K562 (cell line): ENCODE results near the gene KIF25. TPM values are rescaled to one million over a fixed set of nuclear protein-coding genes. Genes with fewer than 3 reads are reported as not detected.

Experiments used
- ATAC-seq: fragments of 200-7000 bp; cut with Tn5 transposase; 3 replicates; pipeline ENCODE4 v1.9.1; 2020; ENCODE audit warnings: moderate library complexity
- BruUV-seq: library from RNA; stranded (reverse); fragments of 400-500 nt; replicated peaks from 2 replicates; lab custom pipeline; 2021; lab: Mats Ljungman, UMichigan
- CTCF ChIA-PET: fragments of 300-600 bp; formaldehyde crosslinking; extraction: SDS; loops from one replicate; lab custom pipeline; 2021; ENCODE audit warnings: low intra/inter-chr PET ratio; lab: Yijun Ruan, JAX
- POLR2A ChIA-PET: fragments of 300-600, 350-650 bp; sonication (Branson Sonifier 250); formaldehyde crosslinking; extraction: SDS; loops from one replicate; lab custom pipeline; 2021; ENCODE audit warnings: antibody characterized with exemption, inconsistent platforms; lab: Yijun Ruan, JAX
- DNase-seq, 4 experiments: peaks; one replicate each; pipeline versions ENCODE4 v3.0.0 to v3.0.0-alpha.2; 2011 to 2018; ENCODE audit warnings: low spot score in 3 of 4, mixed read lengths in 3 of 4; ENCODE audit errors: extremely low read depth in 1 of 4
- FAIRE-seq: peaks from 2 replicates; lab custom pipeline; 2011; peaks lifted over from hg19 to GRCh38; lab: Jason Lieb, UNC
- H2AFZ ChIP-seq: 2 replicates; pipeline ENCODE4 v1.6.0; 2011; ENCODE audit warnings: low read depth, low read length, control low read depth, inconsistent platforms
- H3K27ac ChIP-seq: fragments of 200-600 bp; 3 replicates; pipeline ENCODE4 v1.8.0; 2011; ENCODE audit warnings: low read depth, mild to moderate bottlenecking, control low read depth, inconsistent platforms, low read length, moderate library complexity, mixed read lengths; ENCODE audit errors: extremely low read depth
- H3K27me3 ChIP-seq, 2 experiments: fragments of 300-600 bp in 1 of 2; 2 replicates in 1 of 2; 3 replicates in 1 of 2; pipeline versions ENCODE4 v1.6.0 to v1.8.0; 2011; ENCODE audit warnings: inconsistent platforms in 2 of 2, low read length in 2 of 2, mild to moderate bottlenecking in 1 of 2, mixed read lengths in 1 of 2, moderate library complexity in 1 of 2; ENCODE audit not compliant: control insufficient read depth in 2 of 2, insufficient read depth in 2 of 2
- H3K36me3 ChIP-seq: fragments of 300-600 bp; 3 replicates; pipeline ENCODE4 v1.8.0; 2011; ENCODE audit warnings: mild to moderate bottlenecking, low read length, inconsistent platforms; ENCODE audit not compliant: control insufficient read depth, insufficient read depth
- H3K4me1 ChIP-seq, 2 experiments: fragments of 200-600 bp in 1 of 2; replicated peaks in 1 of 2; 2 replicates in 1 of 2; 3 replicates in 1 of 2; pipeline versions ENCODE4 v1.5.1 to v1.8.0; 2011; ENCODE audit warnings: inconsistent platforms in 2 of 2, low read length in 2 of 2, mild to moderate bottlenecking in 1 of 2, mixed read lengths in 1 of 2, moderate library complexity in 1 of 2; ENCODE audit not compliant: control insufficient read depth in 2 of 2, insufficient read depth in 2 of 2
- H3K4me2 ChIP-seq: 2 replicates; pipeline ENCODE4 v1.6.1; 2011; ENCODE audit warnings: low read length, control low read depth, inconsistent platforms, mixed read lengths; ENCODE audit not compliant: insufficient read depth
- H3K4me3 ChIP-seq: fragments of 200-600 bp; sonication (generic), shearing (Covaris generic); 2 replicates; pipeline ENCODE4 v1.5.1; 2016; ENCODE audit warnings: control low read depth, inconsistent platforms
- H3K79me2 ChIP-seq: fragments of 200-600 bp; 3 replicates; pipeline ENCODE4 v1.8.0; 2011; ENCODE audit warnings: low read length, inconsistent platforms; ENCODE audit not compliant: control insufficient read depth, insufficient read depth
- H3K9ac ChIP-seq, 2 experiments: 2 replicates each; pipeline versions ENCODE4 v1.6.0 to v1.6.1; 2011; ENCODE audit warnings: low read depth in 2 of 2, low read length in 2 of 2, control low read depth in 1 of 2, inconsistent platforms in 1 of 2, mild to moderate bottlenecking in 1 of 2, mixed read lengths in 1 of 2; ENCODE audit not compliant: insufficient read depth in 1 of 2
- H3K9me1 ChIP-seq: one replicate; pipeline ENCODE4 v1.6.0; 2011; ENCODE audit warnings: inconsistent platforms, mild to moderate bottlenecking, low read length, moderate library complexity; ENCODE audit not compliant: control insufficient read depth, insufficient read depth
- H3K9me3 ChIP-seq: replicated peaks from 2 replicates; pipeline ENCODE4 v1.5.1; 2011; ENCODE audit warnings: low read depth, low read length, inconsistent platforms; ENCODE audit not compliant: control insufficient read depth, insufficient read depth
- H4K20me1 ChIP-seq: replicated peaks from 2 replicates; pipeline ENCODE4 v1.6.1; 2011; ENCODE audit warnings: low read length, inconsistent platforms, mixed read lengths; ENCODE audit not compliant: control insufficient read depth, insufficient read depth
- ATF7 ChIP-seq: fragments of 450-650 bp; IDR thresholded peaks from 2 replicates; pipeline ENCODE4 v1.7.1; 2014; ENCODE audit warnings: mild to moderate bottlenecking, moderate library complexity
- CBX8 ChIP-seq: fragments of 200-600 bp; sonication (generic); IDR thresholded peaks from 2 replicates; pipeline ENCODE4 v1.6.1; 2012; ENCODE audit warnings: borderline replicate concordance, mixed run types, low read depth, mild to moderate bottlenecking, moderate library complexity, mixed read lengths, low read length, control low read depth, inconsistent platforms; ENCODE audit not compliant: poor library complexity, severe bottlenecking; ENCODE audit errors: extremely low read depth
- CHD2 ChIP-seq: IDR thresholded peaks from 2 replicates; pipeline ENCODE4 v1.6.1; 2011; ENCODE audit warnings: low read depth, low read length
- POLR3A ChIP-seq: IDR thresholded peaks from 2 replicates; pipeline ENCODE4 v1.6.1; 2011; ENCODE audit warnings: borderline replicate concordance, mild to moderate bottlenecking, moderate library complexity; ENCODE audit not compliant: insufficient read length, insufficient read depth; ENCODE audit errors: extremely low read depth
- TCF7L2 ChIP-seq: fragments of 150-350 bp; IDR thresholded peaks from 2 replicates; pipeline ENCODE4 v1.6.1; 2016; ENCODE audit warnings: low read depth, mild to moderate bottlenecking, low read length, moderate library complexity
- TGIF2 ChIP-seq: sonication (generic); formaldehyde crosslinking; IDR thresholded peaks from 2 replicates; pipeline ENCODE4 v1.8.1; 2022; ENCODE audit warnings: mild to moderate bottlenecking, missing genetic modification reagents, moderate library complexity
- U2AF1 ChIP-seq: fragments of 200-400 bp; formaldehyde crosslinking; optimal IDR thresholded peaks from 2 replicates; pipeline ENCODE3; 2017; ENCODE audit warnings: mild to moderate bottlenecking, low read depth, low read length, moderate library complexity
- ZNF146 ChIP-seq: IDR thresholded peaks from one replicate; pipeline ENCODE4 v1.6.1; 2018; ENCODE audit warnings: missing compliant biosample characterization; ENCODE audit not compliant: unreplicated experiment
- ZNF311 ChIP-seq: fragments of 250-450 bp; sonication (Bioruptor Pico); IDR thresholded peaks from 2 replicates; pipeline ENCODE4 v1.4.0; 2020; ENCODE audit warnings: mild to moderate bottlenecking, moderate library complexity
- WGBS: fragments of 100-300 bp; shearing (Covaris generic); methylation state at CpG from one replicate; pipeline ENCODE4 v1.1.6; 2016; ENCODE audit warnings: low coverage, mixed read lengths; ENCODE audit not compliant: insufficient coverage; ENCODE audit errors: missing lambda C conversion rate; 5-methylcytosine and 5-hydroxymethylcytosine counted together
- in situ Hi-C: fragments of 300-500 bp; cut with MboI; formaldehyde crosslinking; loops from 4 replicates; pipeline ENCODE4 v1.15.0; 2018; ENCODE audit warnings: inconsistent platforms, mixed read lengths
- intact Hi-C: fragments of 100-400 bp; cut with micrococcal nuclease; formaldehyde crosslinking; loops from 2 replicates; pipeline ENCODE4 v1.14.2; 2022
- polyA plus RNA-seq, 8 experiments: library from polyadenylated mRNA; depleted of rRNA in 4 of 8; stranded (reverse) in 5 of 8; unstranded in 3 of 8; fragments of >200 nt; fragmentation: Nextera tagmentation in 2 of 8; fragmentation: Illumina TruSeq in 1 of 8; extraction: Ambion mirVana in 2 of 8; extraction: Trizol in 1 of 8; gene quantifications; 2 replicates each; pipeline versions ENCODE4 v1.2.1 to v1.2.3, GENCODE V29; 2011 to 2014; ENCODE audit warnings: inconsistent platforms in 1 of 8, missing spikeins in 1 of 8
- total RNA-seq, 7 experiments: library from RNA; depleted of rRNA in 6 of 7; stranded (reverse); fragments of >200 nt in 6 of 7; fragmentation: Illumina TruSeq in 2 of 7; extraction: Trizol in 2 of 7; gene quantifications; 2 replicates each; pipeline versions ENCODE4 v1.2.1 to v1.2.3, GENCODE V29; 2011 to 2021; ENCODE audit warnings: low replicate concordance in 1 of 7
- TF ChIP-seq, protein P1 (sequence below): IDR thresholded peaks from 2 replicates; pipeline ENCODE4 v1.6.1; 2011; ENCODE audit not compliant: insufficient read length; ENCODE audit errors: extremely low read depth
- TF ChIP-seq, protein P2 (sequence below): fragments of 250-450 bp; sonication (Bioruptor Pico); IDR thresholded peaks from 2 replicates; pipeline ENCODE4 v1.9.0; 2021; ENCODE audit warnings: mild to moderate bottlenecking, inconsistent platforms
- TF ChIP-seq, protein P3 (sequence below): sonication (generic); formaldehyde crosslinking; IDR thresholded peaks from 2 replicates; pipeline ENCODE4 v1.8.0; 2022; ENCODE audit warnings: mild to moderate bottlenecking, missing genetic modification reagents, borderline replicate concordance
- TF ChIP-seq, protein P4 (sequence below): fragments of 450-650 bp; formaldehyde crosslinking; conservative IDR thresholded peaks from 2 replicates; pipeline ENCODE4 v1.4.0; 2022; ENCODE audit warnings: mild to moderate bottlenecking, missing genetic modification characterization

KIF25 gene
- total and polyA plus RNA-seq, 9 of the 15 experiments (the other 6 are each of a cell fraction or from before 2014, with no cell fraction given), result 0.04 to 0.49 (median 0.23) TPM; not detected in 5

DNA sequence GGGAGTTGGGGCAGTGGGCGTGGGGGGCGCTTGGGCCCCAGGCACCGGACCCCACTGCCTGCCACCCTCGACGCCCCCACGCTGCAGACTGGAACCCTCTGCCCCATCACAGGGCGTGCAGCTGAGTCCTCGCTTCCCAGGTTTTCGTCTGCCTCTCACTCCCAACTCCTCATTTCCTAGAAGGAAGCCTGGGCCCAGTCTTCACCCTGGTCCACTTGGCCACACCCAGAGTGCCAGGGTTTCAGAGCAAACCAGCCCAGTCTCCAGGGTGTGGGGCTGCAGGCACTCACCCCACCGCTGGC, 51.2 kb downstream of the KIF25 start:
- no peak overlapping the region for H2AFZ ChIP-seq
- H3K9me3 ChIP-seq, result no peaks in the 10 kb centered on the region
- no peak overlapping the region for H3K27ac ChIP-seq
- no peaks in the 10 kb centered on the region for H3K36me3 ChIP-seq
- POLR2A ChIA-PET, result no interaction called here
- DNase-seq (no peak), ATAC-seq (no peak)
- no TSS peak for BruUV-seq
- H3K4me1 ChIP-seq, result peaks cover 0 to 31% of the 10 kb centered on the region in 2 experiments; a peak in 1 of 5 replicates
- WGBS, result 3% methylated on average over 7 of the region's 10 CpGs
- H3K9ac ChIP-seq, result no peak overlapping the region
- CTCF ChIA-PET, result interaction anchor here (0.6 kb wide), 1 partner anchor 28 kb away, joined by 3 read pairs; no protein-coding TSS in a partner anchor
- H4K20me1 ChIP-seq, result peaks cover 16% of the 10 kb centered on the region; the same call in 1 of the 2 replicates
- peaks cover 41 to 93% of the 10 kb centered on the region in 2 experiments; a peak in 4 of 5 replicates for H3K27me3 ChIP-seq
- intact Hi-C loops, result no loop called here
- TF ChIP-seq ATF7 (no peak), ZNF311 (CRISPR knock-in tag) (no peak), POLR3A (no peak), CHD2 (no peak), TCF7L2 (no peak), TGIF2 (CRISPR knock-in tag) (no peak), CBX8 (no peak), U2AF1 (no peak), ZNF146 (CRISPR knock-in tag) (no peak)
- TF ChIP-seq, protein P1, sequence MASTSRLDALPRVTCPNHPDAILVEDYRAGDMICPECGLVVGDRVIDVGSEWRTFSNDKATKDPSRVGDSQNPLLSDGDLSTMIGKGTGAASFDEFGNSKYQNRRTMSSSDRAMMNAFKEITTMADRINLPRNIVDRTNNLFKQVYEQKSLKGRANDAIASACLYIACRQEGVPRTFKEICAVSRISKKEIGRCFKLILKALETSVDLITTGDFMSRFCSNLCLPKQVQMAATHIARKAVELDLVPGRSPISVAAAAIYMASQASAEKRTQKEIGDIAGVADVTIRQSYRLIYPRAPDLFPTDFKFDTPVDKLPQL, result no peak
- TF ChIP-seq, protein P2, sequence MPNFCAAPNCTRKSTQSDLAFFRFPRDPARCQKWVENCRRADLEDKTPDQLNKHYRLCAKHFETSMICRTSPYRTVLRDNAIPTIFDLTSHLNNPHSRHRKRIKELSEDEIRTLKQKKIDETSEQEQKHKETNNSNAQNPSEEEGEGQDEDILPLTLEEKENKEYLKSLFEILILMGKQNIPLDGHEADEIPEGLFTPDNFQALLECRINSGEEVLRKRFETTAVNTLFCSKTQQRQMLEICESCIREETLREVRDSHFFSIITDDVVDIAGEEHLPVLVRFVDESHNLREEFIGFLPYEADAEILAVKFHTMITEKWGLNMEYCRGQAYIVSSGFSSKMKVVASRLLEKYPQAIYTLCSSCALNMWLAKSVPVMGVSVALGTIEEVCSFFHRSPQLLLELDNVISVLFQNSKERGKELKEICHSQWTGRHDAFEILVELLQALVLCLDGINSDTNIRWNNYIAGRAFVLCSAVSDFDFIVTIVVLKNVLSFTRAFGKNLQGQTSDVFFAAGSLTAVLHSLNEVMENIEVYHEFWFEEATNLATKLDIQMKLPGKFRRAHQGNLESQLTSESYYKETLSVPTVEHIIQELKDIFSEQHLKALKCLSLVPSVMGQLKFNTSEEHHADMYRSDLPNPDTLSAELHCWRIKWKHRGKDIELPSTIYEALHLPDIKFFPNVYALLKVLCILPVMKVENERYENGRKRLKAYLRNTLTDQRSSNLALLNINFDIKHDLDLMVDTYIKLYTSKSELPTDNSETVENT, result no peak
- TF ChIP-seq, protein P3, sequence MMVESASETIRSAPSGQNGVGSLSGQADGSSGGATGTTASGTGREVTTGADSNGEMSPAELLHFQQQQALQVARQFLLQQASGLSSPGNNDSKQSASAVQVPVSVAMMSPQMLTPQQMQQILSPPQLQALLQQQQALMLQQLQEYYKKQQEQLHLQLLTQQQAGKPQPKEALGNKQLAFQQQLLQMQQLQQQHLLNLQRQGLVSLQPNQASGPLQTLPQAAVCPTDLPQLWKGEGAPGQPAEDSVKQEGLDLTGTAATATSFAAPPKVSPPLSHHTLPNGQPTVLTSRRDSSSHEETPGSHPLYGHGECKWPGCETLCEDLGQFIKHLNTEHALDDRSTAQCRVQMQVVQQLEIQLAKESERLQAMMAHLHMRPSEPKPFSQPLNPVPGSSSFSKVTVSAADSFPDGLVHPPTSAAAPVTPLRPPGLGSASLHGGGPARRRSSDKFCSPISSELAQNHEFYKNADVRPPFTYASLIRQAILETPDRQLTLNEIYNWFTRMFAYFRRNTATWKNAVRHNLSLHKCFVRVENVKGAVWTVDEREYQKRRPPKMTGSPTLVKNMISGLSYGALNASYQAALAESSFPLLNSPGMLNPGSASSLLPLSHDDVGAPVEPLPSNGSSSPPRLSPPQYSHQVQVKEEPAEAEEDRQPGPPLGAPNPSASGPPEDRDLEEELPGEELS (CRISPR knock-in tag), result no peak
- TF ChIP-seq, protein P4, sequence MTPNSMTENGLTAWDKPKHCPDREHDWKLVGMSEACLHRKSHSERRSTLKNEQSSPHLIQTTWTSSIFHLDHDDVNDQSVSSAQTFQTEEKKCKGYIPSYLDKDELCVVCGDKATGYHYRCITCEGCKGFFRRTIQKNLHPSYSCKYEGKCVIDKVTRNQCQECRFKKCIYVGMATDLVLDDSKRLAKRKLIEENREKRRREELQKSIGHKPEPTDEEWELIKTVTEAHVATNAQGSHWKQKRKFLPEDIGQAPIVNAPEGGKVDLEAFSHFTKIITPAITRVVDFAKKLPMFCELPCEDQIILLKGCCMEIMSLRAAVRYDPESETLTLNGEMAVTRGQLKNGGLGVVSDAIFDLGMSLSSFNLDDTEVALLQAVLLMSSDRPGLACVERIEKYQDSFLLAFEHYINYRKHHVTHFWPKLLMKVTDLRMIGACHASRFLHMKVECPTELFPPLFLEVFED, result no peak
- TF ChIP-seq, all 486 proteins: peak for 0
- Histone ChIP-seq H3K9me1 (no peaks in the 10 kb centered on the region), H3K4me2 (no peak overlapping the region), H3K4me3 (no peak overlapping the region), H3K79me2 (no peaks in the 10 kb centered on the region)
- FAIRE-seq, result no peak
- in situ Hi-C loops, result no loop called here
